C1 segment of cervical spinal cord (tissue), 14 donors: ENCODE data around the gene PLCXD1.
"Not testable (repeated sequence)": the region's sequence is repeated elsewhere in the genome, so short reads cannot be mapped to it uniquely, and the experiment has no call there.

Source experiments
- DNase-seq, 14 donors: peaks; one replicate each; lab custom pipeline; 2025; lab: John Stamatoyannopoulos, UW

Gene PLCXD1

DNA sequence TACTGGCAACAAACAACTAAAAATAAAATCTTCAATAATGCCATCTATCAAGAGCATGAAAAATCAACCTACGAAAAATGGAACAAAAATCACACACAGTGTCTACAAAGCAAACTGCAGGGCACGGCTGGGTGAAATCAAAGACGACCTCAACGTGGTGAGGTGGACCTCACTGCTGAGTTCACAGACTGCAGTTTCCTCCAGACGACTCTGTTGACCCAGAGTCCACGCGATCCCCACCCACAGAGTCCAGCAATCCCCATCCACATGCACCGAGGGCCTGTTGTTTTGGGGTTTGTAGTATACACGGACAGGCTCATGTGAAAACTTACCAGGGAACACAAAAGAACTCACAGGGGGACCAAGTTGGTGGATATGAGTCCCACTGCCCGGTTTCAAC, 68.5 kb downstream of the PLCXD1 start:
- DNase-seq = no peak

DNA sequence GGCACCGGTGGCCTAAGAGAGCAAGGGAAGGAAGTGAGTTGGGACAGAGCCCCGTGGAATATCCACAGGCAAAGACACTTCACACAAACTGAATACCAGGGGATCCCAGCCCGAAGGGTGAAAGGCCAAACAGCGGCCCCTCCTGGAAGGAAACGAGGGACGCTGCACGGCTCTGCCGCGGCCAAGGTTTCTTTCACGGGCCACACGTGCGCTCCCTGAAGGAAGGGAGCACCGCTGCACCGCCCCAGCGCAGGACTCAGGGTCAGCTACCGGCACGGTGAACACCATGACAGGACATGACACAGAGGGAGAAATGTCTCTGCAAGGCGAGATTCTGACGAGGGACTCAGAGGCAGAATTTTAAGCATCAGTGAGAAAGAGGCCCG, 69.0 kb downstream of the PLCXD1 start:
- DNase-seq = no peak

DNA sequence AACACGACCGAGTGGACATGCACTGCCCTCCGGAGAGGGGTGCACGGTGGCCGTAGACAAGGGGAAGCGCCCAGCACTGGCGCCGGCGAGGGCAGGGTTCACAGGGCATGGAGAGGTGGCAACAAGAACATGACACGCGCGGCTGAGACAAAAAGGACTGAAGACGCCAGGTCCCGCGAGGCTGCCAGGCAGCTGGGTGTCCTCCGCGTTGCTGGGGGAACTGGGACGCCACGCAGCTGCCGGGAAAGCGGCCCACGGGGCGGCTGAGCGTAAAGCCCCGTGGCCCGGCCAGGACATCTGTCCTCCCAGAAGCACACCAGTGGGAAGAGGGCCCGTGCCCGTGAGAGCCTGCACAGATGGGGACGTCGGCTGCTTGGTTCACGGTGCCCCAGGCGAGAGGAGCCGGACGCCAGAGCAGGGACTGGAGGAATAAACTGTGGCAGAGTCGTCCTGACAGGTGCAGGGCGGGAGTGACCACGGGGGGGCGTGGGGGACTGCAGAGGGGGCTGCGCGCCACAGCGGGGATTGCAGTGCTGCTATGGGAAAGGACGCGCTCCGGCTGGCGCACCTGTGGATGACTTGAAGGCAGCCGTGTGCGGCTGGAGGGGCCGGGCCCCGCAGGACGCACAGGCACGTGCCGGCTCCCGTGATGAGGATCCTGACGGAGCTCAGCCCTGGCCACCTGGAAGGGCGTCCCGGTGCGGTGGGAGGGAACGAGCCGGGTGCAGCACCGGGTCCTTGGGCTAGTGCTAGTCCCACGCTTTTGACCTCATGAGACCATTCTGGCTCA, 69.5 kb downstream of the PLCXD1 start:
- peak in 1 of 14 donors; percentile 26 for DNase-seq

DNA sequence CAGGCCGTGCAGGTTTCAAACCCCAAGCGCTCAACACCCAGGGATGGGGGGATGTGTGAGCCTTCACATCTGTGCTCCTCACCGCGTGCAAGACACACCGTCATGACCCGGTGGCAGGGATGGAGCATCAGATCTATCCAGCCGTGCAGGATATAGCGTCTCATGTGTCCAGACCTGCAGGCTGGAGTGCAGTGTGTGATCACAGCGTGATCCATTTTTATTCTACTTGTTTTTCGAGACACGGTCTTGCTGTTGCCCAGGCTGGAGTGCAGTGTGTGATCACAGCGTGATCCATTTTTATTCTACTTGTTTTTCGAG, 70.1 kb downstream of the PLCXD1 start:
- DNase-seq = not testable (repeated sequence)

DNA sequence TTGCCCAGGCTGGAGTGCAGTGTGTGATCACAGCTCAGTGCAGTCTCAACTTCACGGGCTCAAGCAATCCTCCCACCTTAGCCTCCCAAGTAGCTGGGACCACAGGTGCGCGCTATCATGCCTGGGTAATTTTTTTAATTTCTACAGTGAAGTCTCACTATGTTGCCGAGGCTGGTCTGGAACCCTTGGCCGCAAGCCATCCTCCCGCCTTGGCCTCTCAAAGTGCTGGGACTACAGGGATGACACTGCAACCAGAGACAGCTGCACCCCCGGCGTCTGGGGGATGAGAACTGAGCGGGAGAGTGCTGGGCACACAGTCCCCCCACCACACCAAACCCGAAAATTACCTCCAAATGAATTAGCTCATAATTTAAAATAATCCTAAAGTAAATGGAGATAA, 70.6 kb downstream of the PLCXD1 start:
- no peak for DNase-seq

DNA sequence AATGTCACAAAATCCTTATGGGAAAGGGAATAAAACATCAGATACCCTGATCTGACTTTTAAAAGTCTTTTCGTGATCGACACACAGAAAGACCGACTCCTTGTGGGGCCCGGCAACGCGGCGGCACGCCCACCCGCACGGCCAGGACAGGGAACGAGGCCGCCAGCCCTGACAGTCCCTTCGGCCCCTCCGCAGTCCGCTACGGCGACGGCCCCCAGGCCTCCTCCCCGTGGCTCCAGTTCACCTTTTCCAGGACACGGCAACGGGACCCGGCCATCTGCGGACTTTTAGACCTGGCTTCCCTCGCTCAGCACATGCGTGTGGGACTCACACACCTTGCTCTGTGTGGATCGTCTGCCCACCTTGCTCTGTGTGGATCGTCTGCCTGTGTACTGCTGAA, 71.0 kb downstream of the PLCXD1 start:
- DNase-seq = no peak

DNA sequence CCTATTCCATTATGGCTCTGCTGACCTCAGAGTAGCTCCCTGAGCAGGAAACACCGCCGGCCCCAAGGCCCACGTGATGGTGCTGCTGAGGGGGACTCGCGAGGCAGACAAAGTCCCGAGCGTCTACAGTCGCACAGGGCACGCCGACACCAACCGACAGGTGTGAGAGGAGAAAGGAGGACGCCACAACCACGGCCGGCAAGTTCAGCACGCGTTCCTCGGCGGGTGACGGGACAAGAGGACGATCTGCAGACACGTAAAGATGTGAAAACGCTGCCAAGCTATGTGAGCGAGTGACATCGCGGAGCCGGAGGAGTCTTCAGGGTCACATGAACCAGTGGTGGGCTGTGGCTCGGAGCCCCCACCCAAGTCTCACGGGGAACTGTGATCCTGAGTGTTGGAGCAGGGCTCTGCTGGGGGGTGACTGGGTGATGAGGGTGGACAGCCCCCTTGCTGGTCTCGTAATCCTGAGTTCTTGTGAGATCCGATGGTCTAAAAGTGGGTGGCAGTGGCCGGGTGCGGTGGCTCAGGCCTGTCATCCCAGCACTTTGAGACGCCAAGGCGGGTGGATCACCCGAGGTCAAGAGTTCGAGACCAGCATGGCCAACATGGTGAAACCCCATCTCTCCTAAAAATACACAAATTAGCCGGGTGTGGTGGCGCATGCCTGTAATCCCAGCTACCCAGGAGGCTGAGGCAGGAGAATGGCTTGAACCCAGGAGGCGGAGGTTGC, 71.6 kb downstream of the PLCXD1 start:
- DNase-seq = no peak
